HepG2 (cell line): ENCODE data around the gene TCAP. TPM values are rescaled to one million over a fixed set of nuclear protein-coding genes. Genes with fewer than 3 reads are reported as not detected.

Source experiments
- FOXP1 ChIP-seq, 2 experiments: fragments of 450-650 bp in 1 of 2; IDR thresholded peaks; 2 replicates each; pipeline ENCODE4 v1.6.1; 2017 to 2018; ENCODE audit warnings: antibody characterized with exemption in 1 of 2
- HNRNPL ChIP-seq: fragments of 200-400 bp; formaldehyde crosslinking; IDR thresholded peaks from 2 replicates; pipeline ENCODE4 v1.6.1; 2017; ENCODE audit warnings: mild to moderate bottlenecking, low read depth, low read length
- KDM1A ChIP-seq: IDR thresholded peaks from 2 replicates; pipeline ENCODE4 v1.6.1; 2016; ENCODE audit warnings: missing compliant biosample characterization
- NFYB ChIP-seq: sonication (generic); formaldehyde crosslinking; IDR thresholded peaks from 2 replicates; pipeline ENCODE4 v1.4.0; 2020; ENCODE audit warnings: missing genetic modification reagents
- PRMT3 ChIP-seq: sonication (generic); formaldehyde crosslinking; IDR thresholded peaks from 2 replicates; pipeline ENCODE4 v1.8.1; 2022; ENCODE audit warnings: low read depth, mild to moderate bottlenecking, moderate library complexity, missing genetic modification reagents, borderline replicate concordance
- RORA ChIP-seq: sonication (generic); formaldehyde crosslinking; IDR thresholded peaks from 2 replicates; pipeline ENCODE4 v1.5.0; 2020; ENCODE audit warnings: mild to moderate bottlenecking, missing genetic modification reagents, moderate library complexity
- SATB2 ChIP-seq: sonication (generic); formaldehyde crosslinking; IDR thresholded peaks from 2 replicates; pipeline ENCODE4 v1.5.0; 2020; ENCODE audit warnings: missing genetic modification reagents
- SNAPC2 ChIP-seq: sonication (generic); formaldehyde crosslinking; IDR thresholded peaks from 2 replicates; pipeline ENCODE4 v1.8.1; 2022; ENCODE audit warnings: mild to moderate bottlenecking, missing genetic modification reagents
- SNRNP70 ChIP-seq: fragments of 200-400 bp; formaldehyde crosslinking; IDR thresholded peaks from 2 replicates; pipeline ENCODE4 v1.6.1; 2017; ENCODE audit warnings: mild to moderate bottlenecking, low read depth, low read length, moderate library complexity
- ZFP36L2 ChIP-seq: sonication (generic); formaldehyde crosslinking; IDR thresholded peaks from 2 replicates; pipeline ENCODE4 v1.4.0; 2020; ENCODE audit warnings: missing genetic modification reagents
- ZNF333 ChIP-seq: sonication (generic); formaldehyde crosslinking; IDR thresholded peaks from 2 replicates; pipeline ENCODE4 v1.4.0; 2020; ENCODE audit warnings: mild to moderate bottlenecking, missing genetic modification reagents, borderline replicate concordance
- ZNF572 ChIP-seq: sonication (generic); formaldehyde crosslinking; IDR thresholded peaks from 2 replicates; pipeline ENCODE4 v1.5.1; 2020; ENCODE audit warnings: mild to moderate bottlenecking, missing genetic modification reagents
- ZNF605 ChIP-seq: sonication (generic); formaldehyde crosslinking; IDR thresholded peaks from 2 replicates; pipeline ENCODE4 v1.8.0; 2022; ENCODE audit warnings: mild to moderate bottlenecking, missing genetic modification reagents
- ZNF691 ChIP-seq: sonication (generic); formaldehyde crosslinking; IDR thresholded peaks from 2 replicates; pipeline ENCODE4 v1.4.0; 2020; ENCODE audit warnings: missing genetic modification reagents, low read depth, mild to moderate bottlenecking, borderline replicate concordance
- ZNF724P ChIP-seq: sonication (generic); formaldehyde crosslinking; IDR thresholded peaks from 2 replicates; pipeline ENCODE4 v1.8.0; 2022; ENCODE audit warnings: missing genetic modification reagents, borderline replicate concordance
- ZNF776 ChIP-seq: sonication (generic); formaldehyde crosslinking; IDR thresholded peaks from 2 replicates; pipeline ENCODE4 v1.4.0; 2020; ENCODE audit warnings: mild to moderate bottlenecking, missing genetic modification reagents
- ZNF816 ChIP-seq: sonication (generic); formaldehyde crosslinking; IDR thresholded peaks from 2 replicates; pipeline ENCODE4 v1.8.0; 2022; ENCODE audit warnings: missing genetic modification reagents, mild to moderate bottlenecking, borderline replicate concordance
- ZZZ3 ChIP-seq: sonication (generic); formaldehyde crosslinking; IDR thresholded peaks from 2 replicates; pipeline ENCODE4 v1.4.0; 2020; ENCODE audit warnings: missing genetic modification reagents, mild to moderate bottlenecking, borderline replicate concordance
- polyA plus RNA-seq, 8 experiments: library from polyadenylated mRNA; depleted of rRNA in 3 of 8; stranded (reverse) in 7 of 8; unstranded in 1 of 8; fragments of >200 nt; fragmentation: Illumina TruSeq in 4 of 8; extraction: Trizol in 4 of 8; gene quantifications; 2 replicates each; pipeline versions ENCODE4 v1.2.1 to v1.2.3, GENCODE V29; 2011 to 2016; ENCODE audit warnings: low read depth in 4 of 8, missing spikeins in 1 of 8, mixed read lengths in 1 of 8; ENCODE audit not compliant: insufficient read depth in 1 of 8
- total RNA-seq, 5 experiments: library from RNA; depleted of rRNA; stranded (reverse); fragments of >200 nt; fragmentation: Illumina TruSeq; extraction: Trizol; gene quantifications; 2 replicates each; pipeline ENCODE4 v1.2.3, GENCODE V29; 2016; ENCODE audit warnings: low read depth in 1 of 5
- TF ChIP-seq, protein P1 (sequence below): sonication (generic); formaldehyde crosslinking; conservative IDR thresholded peaks from 2 replicates; pipeline ENCODE4 v1.8.1; 2023; ENCODE audit warnings: missing genetic modification reagents
- TF ChIP-seq, protein P2 (sequence below): sonication (generic); formaldehyde crosslinking; IDR thresholded peaks from 2 replicates; pipeline ENCODE4 v1.4.0; 2020; ENCODE audit warnings: missing genetic modification reagents
- TF ChIP-seq, protein P3 (sequence below): sonication (generic); formaldehyde crosslinking; IDR thresholded peaks from 2 replicates; pipeline ENCODE4 v1.5.0; 2020; ENCODE audit warnings: mild to moderate bottlenecking, low read depth, missing genetic modification reagents, borderline replicate concordance

The TCAP gene
- total and polyA plus RNA-seq, 2 of the 13 experiments (the other 11 are each of a cell fraction or from before 2014, with no cell fraction given), result 0.24 to 0.65 TPM

DNA sequence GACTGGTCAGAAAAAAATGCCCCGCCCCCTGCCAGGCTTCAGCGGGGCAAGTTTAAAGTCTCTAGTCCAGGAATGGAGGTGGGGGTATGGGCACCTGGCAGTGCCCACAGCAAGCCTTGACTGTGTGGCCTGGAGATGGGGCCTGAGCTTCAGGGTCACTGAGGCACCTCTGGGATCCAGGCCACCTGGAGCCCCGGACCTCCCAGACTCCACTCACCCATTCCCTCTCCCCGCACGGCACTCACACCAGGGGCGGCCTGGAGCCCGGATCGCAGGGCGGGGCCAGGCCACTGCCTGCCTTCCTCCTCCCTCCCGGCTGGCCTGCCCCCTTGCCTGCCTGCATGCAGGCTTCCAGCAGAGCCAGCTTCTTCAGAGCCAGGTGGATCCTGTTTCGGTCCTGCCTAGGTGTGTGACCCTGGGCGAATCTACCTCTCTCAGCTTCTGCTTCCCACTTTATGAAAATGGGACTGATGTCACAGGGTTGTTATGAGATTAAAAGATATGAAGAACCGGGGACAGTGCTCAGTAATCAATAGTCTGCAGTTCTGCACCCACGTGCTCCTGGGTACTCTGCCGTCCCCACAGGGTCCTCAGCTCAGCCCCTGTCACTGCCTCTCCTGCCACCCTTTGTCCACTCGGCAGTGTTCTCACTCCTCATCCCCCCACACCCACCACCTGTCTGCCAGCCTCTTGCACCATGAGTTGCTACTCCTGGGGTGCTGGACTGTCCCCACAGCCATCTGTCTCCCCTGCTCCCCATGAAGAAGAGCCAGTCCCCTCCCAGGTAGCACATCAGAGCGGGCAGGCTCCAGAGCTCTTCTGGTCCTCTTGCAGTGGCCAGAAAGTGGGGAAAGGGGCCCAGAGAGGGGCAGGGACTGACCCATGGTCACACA, 1.2 kb upstream of the TCAP start (continued):
- no peak for TF ChIP-seq SATB2 (CRISPR knock-in tag)
- TF ChIP-seq FOXP1 (IDR thresholded peaks at IDR 0.05), result no peak
- TF ChIP-seq FOXP1 (CRISPR knock-in tag; IDR thresholded peaks at IDR 0.05), result no peak
- TF ChIP-seq, protein P1, sequence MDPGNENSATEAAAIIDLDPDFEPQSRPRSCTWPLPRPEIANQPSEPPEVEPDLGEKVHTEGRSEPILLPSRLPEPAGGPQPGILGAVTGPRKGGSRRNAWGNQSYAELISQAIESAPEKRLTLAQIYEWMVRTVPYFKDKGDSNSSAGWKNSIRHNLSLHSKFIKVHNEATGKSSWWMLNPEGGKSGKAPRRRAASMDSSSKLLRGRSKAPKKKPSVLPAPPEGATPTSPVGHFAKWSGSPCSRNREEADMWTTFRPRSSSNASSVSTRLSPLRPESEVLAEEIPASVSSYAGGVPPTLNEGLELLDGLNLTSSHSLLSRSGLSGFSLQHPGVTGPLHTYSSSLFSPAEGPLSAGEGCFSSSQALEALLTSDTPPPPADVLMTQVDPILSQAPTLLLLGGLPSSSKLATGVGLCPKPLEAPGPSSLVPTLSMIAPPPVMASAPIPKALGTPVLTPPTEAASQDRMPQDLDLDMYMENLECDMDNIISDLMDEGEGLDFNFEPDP (CRISPR knock-in tag), result no peak
- TF ChIP-seq ZNF333 (CRISPR knock-in tag), result no peak
- TF ChIP-seq ZNF605 (CRISPR knock-in tag), result no peak
- TF ChIP-seq HNRNPL, result peak; percentile 99
- no peak for TF ChIP-seq ZFP36L2
- TF ChIP-seq ZNF691 (CRISPR knock-in tag), result no peak; the same call in 1 of the 2 replicates
- TF ChIP-seq ZNF816, result no peak
- TF ChIP-seq ZNF724P (CRISPR knock-in tag), result no peak
- no peak for TF ChIP-seq NFYB
- TF ChIP-seq, protein P2, sequence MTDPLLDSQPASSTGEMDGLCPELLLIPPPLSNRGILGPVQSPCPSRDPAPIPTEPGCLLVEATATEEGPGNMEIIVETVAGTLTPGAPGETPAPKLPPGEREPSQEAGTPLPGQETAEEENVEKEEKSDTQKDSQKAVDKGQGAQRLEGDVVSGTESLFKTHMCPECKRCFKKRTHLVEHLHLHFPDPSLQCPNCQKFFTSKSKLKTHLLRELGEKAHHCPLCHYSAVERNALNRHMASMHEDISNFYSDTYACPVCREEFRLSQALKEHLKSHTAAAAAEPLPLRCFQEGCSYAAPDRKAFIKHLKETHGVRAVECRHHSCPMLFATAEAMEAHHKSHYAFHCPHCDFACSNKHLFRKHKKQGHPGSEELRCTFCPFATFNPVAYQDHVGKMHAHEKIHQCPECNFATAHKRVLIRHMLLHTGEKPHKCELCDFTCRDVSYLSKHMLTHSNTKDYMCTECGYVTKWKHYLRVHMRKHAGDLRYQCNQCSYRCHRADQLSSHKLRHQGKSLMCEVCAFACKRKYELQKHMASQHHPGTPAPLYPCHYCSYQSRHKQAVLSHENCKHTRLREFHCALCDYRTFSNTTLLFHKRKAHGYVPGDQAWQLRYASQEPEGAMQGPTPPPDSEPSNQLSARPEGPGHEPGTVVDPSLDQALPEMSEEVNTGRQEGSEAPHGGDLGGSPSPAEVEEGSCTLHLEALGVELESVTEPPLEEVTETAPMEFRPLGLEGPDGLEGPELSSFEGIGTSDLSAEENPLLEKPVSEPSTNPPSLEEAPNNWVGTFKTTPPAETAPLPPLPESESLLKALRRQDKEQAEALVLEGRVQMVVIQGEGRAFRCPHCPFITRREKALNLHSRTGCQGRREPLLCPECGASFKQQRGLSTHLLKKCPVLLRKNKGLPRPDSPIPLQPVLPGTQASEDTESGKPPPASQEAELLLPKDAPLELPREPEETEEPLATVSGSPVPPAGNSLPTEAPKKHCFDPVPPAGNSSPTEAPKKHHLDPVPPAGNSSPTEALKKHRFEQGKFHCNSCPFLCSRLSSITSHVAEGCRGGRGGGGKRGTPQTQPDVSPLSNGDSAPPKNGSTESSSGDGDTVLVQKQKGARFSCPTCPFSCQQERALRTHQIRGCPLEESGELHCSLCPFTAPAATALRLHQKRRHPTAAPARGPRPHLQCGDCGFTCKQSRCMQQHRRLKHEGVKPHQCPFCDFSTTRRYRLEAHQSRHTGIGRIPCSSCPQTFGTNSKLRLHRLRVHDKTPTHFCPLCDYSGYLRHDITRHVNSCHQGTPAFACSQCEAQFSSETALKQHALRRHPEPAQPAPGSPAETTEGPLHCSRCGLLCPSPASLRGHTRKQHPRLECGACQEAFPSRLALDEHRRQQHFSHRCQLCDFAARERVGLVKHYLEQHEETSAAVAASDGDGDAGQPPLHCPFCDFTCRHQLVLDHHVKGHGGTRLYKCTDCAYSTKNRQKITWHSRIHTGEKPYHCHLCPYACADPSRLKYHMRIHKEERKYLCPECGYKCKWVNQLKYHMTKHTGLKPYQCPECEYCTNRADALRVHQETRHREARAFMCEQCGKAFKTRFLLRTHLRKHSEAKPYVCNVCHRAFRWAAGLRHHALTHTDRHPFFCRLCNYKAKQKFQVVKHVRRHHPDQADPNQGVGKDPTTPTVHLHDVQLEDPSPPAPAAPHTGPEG (CRISPR knock-in tag), result no peak
- TF ChIP-seq ZNF776 (CRISPR knock-in tag), result 0 out of 2 replicates have a peak, but pooled peaks have one; percentile 42
- TF ChIP-seq KDM1A (CRISPR knock-in tag), result no peak
- no peak for TF ChIP-seq SNRNP70
- 0 out of 2 replicates have a peak, but pooled peaks have one; percentile 77 for TF ChIP-seq ZNF572
- TF ChIP-seq PRMT3 (CRISPR knock-in tag), result no peak
- no peak for TF ChIP-seq ZZZ3 (CRISPR knock-in tag)
- no peak for TF ChIP-seq SNAPC2 (CRISPR knock-in tag)
- TF ChIP-seq RORA, result no peak
- TF ChIP-seq, protein P3, sequence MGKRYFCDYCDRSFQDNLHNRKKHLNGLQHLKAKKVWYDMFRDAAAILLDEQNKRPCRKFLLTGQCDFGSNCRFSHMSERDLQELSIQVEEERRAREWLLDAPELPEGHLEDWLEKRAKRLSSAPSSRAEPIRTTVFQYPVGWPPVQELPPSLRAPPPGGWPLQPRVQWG (CRISPR knock-in tag), result no peak
